ENCODE measurements around the gene CYP2B6.

The CYP2B6 gene

DNA sequence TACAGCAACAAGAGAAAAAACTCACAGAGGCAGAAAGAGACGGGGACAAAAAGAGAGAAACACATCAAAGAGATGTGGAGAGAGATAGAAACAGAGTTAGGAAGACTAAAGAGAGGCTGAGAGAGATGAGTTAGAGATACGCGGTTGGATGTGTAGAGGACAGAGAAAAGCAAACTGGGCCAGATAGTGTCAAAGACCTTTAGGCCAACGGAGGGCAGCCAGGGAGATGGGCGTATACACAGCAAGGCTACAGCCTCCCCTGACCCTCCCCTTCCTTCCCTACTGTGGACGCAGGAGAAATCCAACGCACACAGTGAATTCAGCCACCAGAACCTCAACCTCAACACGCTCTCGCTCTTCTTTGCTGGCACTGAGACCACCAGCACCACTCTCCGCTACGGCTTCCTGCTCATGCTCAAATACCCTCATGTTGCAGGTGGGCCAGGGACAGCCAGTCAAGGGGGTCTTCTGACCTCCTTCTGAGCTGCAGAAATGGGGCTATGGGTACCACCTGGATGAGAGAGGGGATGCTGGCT, 18.7 kb downstream of the CYP2B6 start:
- no peak for DNase-seq (ENCODE audit: low read depth, low spot score)
- ChIA-PET POLR2A (no interaction called here), CTCF (no interaction called here)
- no peak overlapping the region for H3K4me3 ChIP-seq (ENCODE audit: low read depth, low read length)
- TF ChIP-seq, protein P1, sequence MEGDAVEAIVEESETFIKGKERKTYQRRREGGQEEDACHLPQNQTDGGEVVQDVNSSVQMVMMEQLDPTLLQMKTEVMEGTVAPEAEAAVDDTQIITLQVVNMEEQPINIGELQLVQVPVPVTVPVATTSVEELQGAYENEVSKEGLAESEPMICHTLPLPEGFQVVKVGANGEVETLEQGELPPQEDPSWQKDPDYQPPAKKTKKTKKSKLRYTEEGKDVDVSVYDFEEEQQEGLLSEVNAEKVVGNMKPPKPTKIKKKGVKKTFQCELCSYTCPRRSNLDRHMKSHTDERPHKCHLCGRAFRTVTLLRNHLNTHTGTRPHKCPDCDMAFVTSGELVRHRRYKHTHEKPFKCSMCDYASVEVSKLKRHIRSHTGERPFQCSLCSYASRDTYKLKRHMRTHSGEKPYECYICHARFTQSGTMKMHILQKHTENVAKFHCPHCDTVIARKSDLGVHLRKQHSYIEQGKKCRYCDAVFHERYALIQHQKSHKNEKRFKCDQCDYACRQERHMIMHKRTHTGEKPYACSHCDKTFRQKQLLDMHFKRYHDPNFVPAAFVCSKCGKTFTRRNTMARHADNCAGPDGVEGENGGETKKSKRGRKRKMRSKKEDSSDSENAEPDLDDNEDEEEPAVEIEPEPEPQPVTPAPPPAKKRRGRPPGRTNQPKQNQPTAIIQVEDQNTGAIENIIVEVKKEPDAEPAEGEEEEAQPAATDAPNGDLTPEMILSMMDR (IDR thresholded peaks at IDR 0.05; ENCODE audit: insufficient read depth, low read length, missing control alignments) = no peak

DNA sequence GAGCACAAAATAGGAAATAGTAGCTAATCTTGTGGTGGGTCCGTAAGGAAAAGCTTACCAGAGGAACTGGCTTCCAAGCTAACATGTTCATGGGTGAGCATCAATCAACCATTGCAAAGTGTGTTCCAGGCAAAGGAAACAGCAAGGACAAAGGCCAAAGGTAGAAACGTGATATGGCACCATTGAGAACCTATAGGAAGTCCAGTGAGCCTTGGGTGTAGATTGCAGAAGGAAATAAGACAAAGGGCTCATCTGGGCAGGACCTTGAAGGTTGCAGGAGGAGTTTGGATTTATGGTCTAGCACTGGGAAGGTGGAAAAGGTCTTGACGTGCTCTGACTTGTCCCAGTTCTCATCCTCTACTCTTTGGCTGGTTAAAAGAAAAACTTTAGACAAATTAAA, 22.3 kb downstream of the CYP2B6 start:
- H3K4me3 ChIP-seq (ENCODE audit: low read depth, low read length) = no peak overlapping the region
- TF ChIP-seq, protein P1 (IDR thresholded peaks at IDR 0.05; ENCODE audit: insufficient read depth, low read length, missing control alignments) = no peak
- CTCF ChIA-PET = no interaction called here
- no peak for DNase-seq (ENCODE audit: low read depth, low spot score)
- POLR2A ChIA-PET = no interaction called here

DNA sequence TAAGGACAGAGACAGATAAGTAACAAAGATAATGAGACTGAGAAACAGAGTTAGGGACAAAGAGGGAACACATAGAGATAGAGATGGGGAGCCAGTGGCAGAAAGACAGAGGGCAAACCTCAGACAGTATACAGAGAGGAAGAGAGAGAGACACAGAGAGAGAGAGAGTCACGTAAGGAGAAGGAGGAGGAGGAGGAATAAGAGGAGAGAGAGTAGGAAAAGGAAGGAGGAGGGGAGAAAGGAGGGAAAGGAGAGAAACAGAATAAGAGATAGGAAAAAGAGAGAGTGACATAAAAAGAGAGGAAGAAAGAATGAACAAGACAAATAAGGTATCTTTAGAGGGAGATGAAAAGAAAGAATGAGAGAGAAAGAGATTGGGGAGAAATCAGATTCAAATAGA, 23.6 kb downstream of the CYP2B6 start:
- CTCF ChIA-PET = no interaction called here
- TF ChIP-seq, protein P1 (IDR thresholded peaks at IDR 0.05; ENCODE audit: insufficient read depth, low read length, missing control alignments) = no peak
- H3K4me3 ChIP-seq (ENCODE audit: low read depth, low read length) = no peak overlapping the region
- no peak for DNase-seq (ENCODE audit: low read depth, low spot score)
- POLR2A ChIA-PET = no interaction called here

DNA sequence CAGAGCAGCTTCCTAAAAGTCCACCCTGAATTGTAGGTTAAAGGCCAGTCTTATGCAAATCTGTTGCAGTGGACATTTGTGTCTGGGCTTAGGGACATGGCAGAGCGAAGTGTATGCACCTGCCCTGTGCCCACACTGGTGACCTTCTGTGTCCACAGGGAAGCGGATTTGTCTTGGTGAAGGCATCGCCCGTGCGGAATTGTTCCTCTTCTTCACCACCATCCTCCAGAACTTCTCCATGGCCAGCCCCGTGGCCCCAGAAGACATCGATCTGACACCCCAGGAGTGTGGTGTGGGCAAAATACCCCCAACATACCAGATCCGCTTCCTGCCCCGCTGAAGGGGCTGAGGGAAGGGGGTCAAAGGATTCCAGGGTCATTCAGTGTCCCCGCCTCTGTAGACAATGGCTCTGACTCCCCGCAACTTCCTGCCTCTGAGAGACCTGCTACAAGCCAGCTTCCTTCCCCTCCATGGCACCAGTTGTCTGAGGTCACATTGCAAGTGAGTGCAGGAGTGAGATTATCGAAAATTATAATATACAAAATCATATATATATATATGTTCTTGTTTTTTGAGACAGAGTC, 25.5 kb downstream of the CYP2B6 start:
- DNase-seq (ENCODE audit: low read depth, low spot score) = no peak
- H3K4me3 ChIP-seq (ENCODE audit: low read depth, low read length) = no peak overlapping the region
- TF ChIP-seq, protein P1 (IDR thresholded peaks at IDR 0.05; ENCODE audit: insufficient read depth, low read length, missing control alignments) = no peak
- ChIA-PET CTCF (no interaction called here), POLR2A (no interaction called here)

DNA sequence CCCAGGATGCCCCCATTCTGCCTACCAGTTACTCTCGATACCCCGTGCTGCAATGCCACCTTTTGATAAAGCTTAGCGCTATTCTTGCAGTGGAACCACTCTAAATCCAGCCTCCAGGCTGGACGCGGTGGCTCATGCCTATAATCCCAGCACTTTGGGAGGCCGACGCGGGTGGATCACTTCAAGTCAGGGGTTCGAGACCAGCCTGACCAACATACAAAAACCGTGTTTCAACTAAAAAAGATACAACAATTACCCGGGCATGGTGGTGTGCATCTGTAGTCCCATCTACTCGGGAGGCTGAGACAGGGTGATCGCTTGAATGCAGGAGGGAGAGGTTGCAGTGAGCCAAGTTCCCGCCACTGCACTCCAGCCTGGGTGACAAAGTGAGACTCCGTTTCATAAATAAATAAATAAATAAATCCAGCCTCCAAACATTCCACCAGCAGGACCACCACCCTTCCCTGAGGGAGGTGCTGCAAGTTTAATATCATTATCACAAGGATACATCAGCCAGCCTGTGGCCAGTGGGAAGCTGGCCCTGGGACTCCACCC, 27.7 kb downstream of the CYP2B6 start:
- POLR2A ChIA-PET = no interaction called here
- CTCF ChIA-PET = no interaction called here
- no peak for DNase-seq (ENCODE audit: low read depth, low spot score)
- H3K4me3 ChIP-seq (ENCODE audit: low read depth, low read length) = no peak overlapping the region
- TF ChIP-seq, protein P1 (IDR thresholded peaks at IDR 0.05; ENCODE audit: insufficient read depth, low read length, missing control alignments) = no peak

DNA sequence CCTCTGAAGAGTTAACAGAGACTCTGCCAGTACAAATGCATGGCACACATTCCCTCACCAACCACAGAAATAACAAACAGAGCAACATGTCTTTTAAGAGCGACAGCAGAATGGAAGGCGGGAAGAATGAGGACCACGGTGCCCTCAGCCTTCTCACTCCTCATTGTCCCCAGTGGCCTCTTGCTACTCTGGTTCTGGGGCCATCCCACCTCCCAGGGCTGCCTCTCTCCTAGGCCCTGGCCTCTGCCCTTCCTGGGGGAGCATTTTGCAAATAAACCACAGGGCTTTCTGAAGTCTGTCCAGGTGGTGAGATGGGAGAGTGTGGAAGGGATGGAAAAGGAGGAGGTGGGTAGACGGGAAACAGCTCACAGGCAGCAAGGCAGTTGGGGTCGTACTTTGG, 28.3 kb downstream of the CYP2B6 start:
- CTCF ChIA-PET = no interaction called here
- no peak for DNase-seq (ENCODE audit: low read depth, low spot score)
- TF ChIP-seq, protein P1 (IDR thresholded peaks at IDR 0.05; ENCODE audit: insufficient read depth, low read length, missing control alignments) = no peak
- POLR2A ChIA-PET = no interaction called here
- no peak overlapping the region for H3K4me3 ChIP-seq (ENCODE audit: low read depth, low read length)

Measured in AG04449 (cell line).